Breast epithelium (tissue), 4 donors: ENCODE measurements around the gene SCGN. TPM values are rescaled to one million over a fixed set of nuclear protein-coding genes. Genes with fewer than 3 reads are reported as not detected.

Source experiments
- DNase-seq, 2 donors: peaks; one replicate each; pipeline ENCODE4 v3.0.0-alpha.2; 2019; ENCODE audit warnings: low spot score in 2 of 2
- H3K27ac ChIP-seq, 2 donors: fragments of 200-600 bp; sonication (generic) in 1 of 2; one replicate each; pipeline ENCODE4 v1.5.1; 2016 to 2019; ENCODE audit warnings: mild to moderate bottlenecking in 1 of 2
- H3K27me3 ChIP-seq, 2 donors: fragments of 200-600 bp; sonication (generic) in 1 of 2; one replicate each; pipeline versions ENCODE4 v1.5.1 to v1.6.0; 2017 to 2019; ENCODE audit warnings: control low read depth in 1 of 2, mild to moderate bottlenecking in 1 of 2
- H3K36me3 ChIP-seq: fragments of 200-600 bp; one replicate; pipeline ENCODE4 v1.5.1; 2019
- H3K4me1 ChIP-seq, 2 donors: fragments of 200-600 bp; sonication (generic); one replicate each; pipeline ENCODE4 v1.5.1; 2016 to 2019; ENCODE audit warnings: control low read depth in 1 of 2
- H3K4me3 ChIP-seq, 3 donors: fragments of 200-600 bp; sonication (generic); 1 replicate in 2 of 3; 2 replicates in 1 of 3; pipeline ENCODE4 v1.5.1; 2016 to 2019; ENCODE audit warnings: mild to moderate bottlenecking in 3 of 3, moderate library complexity in 2 of 3
- H3K9me3 ChIP-seq, 2 donors: fragments of 200-600 bp; sonication (generic) in 1 of 2; one replicate each; pipeline ENCODE4 v1.5.1; 2016 to 2019; ENCODE audit warnings: control low read depth in 1 of 2
- CTCF ChIP-seq, 3 donors: fragments of 450-650 bp; IDR thresholded peaks; one replicate each; pipeline ENCODE4 v1.5.1; 2016 to 2017; ENCODE audit warnings: antibody characterized with exemption in 3 of 3, mild to moderate bottlenecking in 3 of 3, moderate library complexity in 3 of 3
- POLR2A ChIP-seq: fragments of 450-650 bp; IDR thresholded peaks from one replicate; pipeline ENCODE4 v1.6.1; 2016; ENCODE audit warnings: antibody characterized with exemption, mild to moderate bottlenecking, moderate library complexity
- POLR2AphosphoS5 ChIP-seq, 3 donors: sonication (generic); formaldehyde crosslinking; IDR thresholded peaks; one replicate each; pipeline ENCODE4 v1.6.1; 2017; ENCODE audit warnings: antibody characterized with exemption in 3 of 3
- intact Hi-C: fragments of 100-400 bp; cut with DNase I; formaldehyde crosslinking; loops from one replicate; pipeline ENCODE4 v1.15.1; 2023; ENCODE audit warnings: low total_unique reads
- total RNA-seq, 3 donors: library from RNA; depleted of rRNA; stranded (reverse); fragments of >200 nt; gene quantifications; one replicate each; pipeline ENCODE4 v1.1.0, GENCODE V29; 2016

The SCGN gene
- total RNA-seq, 3 donors from 2014 or later = 0.59 to 0.80 TPM; not detected in 1

DNA sequence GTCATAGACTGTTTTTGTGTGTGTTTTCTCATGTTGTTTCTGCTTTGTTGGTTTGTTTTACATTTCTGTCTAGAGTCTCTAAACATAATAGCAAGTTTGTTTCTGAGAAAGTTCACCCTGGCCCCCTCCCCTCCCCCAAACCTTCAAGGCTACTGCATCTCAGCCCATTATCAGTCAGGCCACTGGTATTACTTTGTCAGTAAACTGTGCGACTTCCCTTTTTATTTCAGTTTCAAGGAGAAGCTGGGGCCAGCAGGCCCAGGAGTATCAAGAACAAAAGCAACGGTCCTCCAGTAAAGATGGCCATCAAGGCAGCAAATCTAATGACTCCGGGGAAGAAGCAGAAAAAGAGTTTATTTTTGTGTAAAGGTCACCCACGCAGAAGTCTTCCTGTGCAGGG lies 32.8 kb upstream of the SCGN start:
- Histone ChIP-seq H3K4me3 (no peak overlapping the region), H3K4me1 (no peaks in the 10 kb centered on the region), H3K27ac (no peak overlapping the region), H3K36me3 (no peaks in the 10 kb centered on the region), H3K9me3 (no peaks in the 10 kb centered on the region), H3K27me3 (no peaks in the 10 kb centered on the region)
- no peak for TF ChIP-seq CTCF (IDR thresholded peaks at IDR 0.05)
- no peak for TF ChIP-seq POLR2A
- TF ChIP-seq POLR2AphosphoS5 (IDR thresholded peaks at IDR 0.05) = no peak
- no peak for DNase-seq
- intact Hi-C loops = no loop called here

DNA sequence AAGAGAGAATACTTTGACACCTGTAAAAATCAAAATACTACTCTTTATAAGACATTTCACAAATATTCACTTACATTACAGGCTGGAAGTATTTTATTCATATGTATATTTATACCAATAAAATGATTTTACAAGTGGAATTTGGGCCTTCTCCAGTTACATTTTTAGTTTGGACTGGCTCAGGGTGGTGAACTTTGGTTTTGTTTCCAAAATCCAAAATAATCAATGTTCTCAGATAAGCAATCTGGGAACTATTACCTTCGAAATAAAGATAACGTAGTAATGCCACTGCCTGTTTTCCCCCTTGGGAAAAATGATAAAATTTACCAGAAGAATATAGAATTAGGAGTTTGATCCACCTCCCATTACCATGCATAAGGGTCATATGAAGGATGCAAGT lies 31.6 kb upstream of the SCGN start:
- Histone ChIP-seq H3K27ac (no peak overlapping the region), H3K4me1 (no peaks in the 10 kb centered on the region), H3K27me3 (no peaks in the 10 kb centered on the region), H3K4me3 (no peak overlapping the region), H3K36me3 (no peaks in the 10 kb centered on the region), H3K9me3 (no peaks in the 10 kb centered on the region)
- TF ChIP-seq POLR2A (no peak), CTCF (IDR thresholded peaks at IDR 0.05) (no peak), POLR2AphosphoS5 (IDR thresholded peaks at IDR 0.05) (no peak)
- intact Hi-C loops = no loop called here
- DNase-seq = no peak

- TF ChIP-seq POLR2A = no peak
- TF ChIP-seq CTCF (IDR thresholded peaks at IDR 0.05) = no peak
- no peak for TF ChIP-seq POLR2AphosphoS5 (IDR thresholded peaks at IDR 0.05)
- Histone ChIP-seq H3K27ac (no peak overlapping the region), H3K27me3 (no peaks in the 10 kb centered on the region), H3K9me3 (no peaks in the 10 kb centered on the region), H3K36me3 (no peaks in the 10 kb centered on the region), H3K4me3 (no peak overlapping the region), H3K4me1 (no peaks in the 10 kb centered on the region)
- intact Hi-C loops = no loop called here
- no peak for DNase-seq
These were observed 28.9 kb upstream of the SCGN start for GRCh38 chr6:25623065-25623464.

- TF ChIP-seq POLR2AphosphoS5 (IDR thresholded peaks at IDR 0.05) = no peak
- TF ChIP-seq POLR2A = no peak
- no peak for TF ChIP-seq CTCF (IDR thresholded peaks at IDR 0.05)
- intact Hi-C loops = no loop called here
- Histone ChIP-seq H3K36me3 (no peaks in the 10 kb centered on the region), H3K9me3 (no peaks in the 10 kb centered on the region), H3K27me3 (no peaks in the 10 kb centered on the region), H3K4me1 (no peaks in the 10 kb centered on the region), H3K27ac (no peak overlapping the region), H3K4me3 (no peak overlapping the region)
- DNase-seq = no peak
These were observed 28.1 kb upstream of the SCGN start for GRCh38 chr6:25623879-25624278.

- no peaks in the 10 kb centered on the region for H3K4me1 ChIP-seq
- no peaks in the 10 kb centered on the region for H3K36me3 ChIP-seq
- TF ChIP-seq CTCF (IDR thresholded peaks at IDR 0.05) (no peak), POLR2AphosphoS5 (IDR thresholded peaks at IDR 0.05) (no peak), POLR2A (no peak)
- H3K9me3 ChIP-seq = no peaks in the 10 kb centered on the region
- H3K27me3 ChIP-seq = no peaks in the 10 kb centered on the region
- DNase-seq = no peak
- no peak overlapping the region for H3K4me3 ChIP-seq
- intact Hi-C loops = no loop called here
- H3K27ac ChIP-seq = no peak overlapping the region
These were observed 25.0 kb upstream of the SCGN start for GRCh38 chr6:25627001-25627400.
